Measurements from ENCODE around the gene COX20.

COX20 gene

DNA sequence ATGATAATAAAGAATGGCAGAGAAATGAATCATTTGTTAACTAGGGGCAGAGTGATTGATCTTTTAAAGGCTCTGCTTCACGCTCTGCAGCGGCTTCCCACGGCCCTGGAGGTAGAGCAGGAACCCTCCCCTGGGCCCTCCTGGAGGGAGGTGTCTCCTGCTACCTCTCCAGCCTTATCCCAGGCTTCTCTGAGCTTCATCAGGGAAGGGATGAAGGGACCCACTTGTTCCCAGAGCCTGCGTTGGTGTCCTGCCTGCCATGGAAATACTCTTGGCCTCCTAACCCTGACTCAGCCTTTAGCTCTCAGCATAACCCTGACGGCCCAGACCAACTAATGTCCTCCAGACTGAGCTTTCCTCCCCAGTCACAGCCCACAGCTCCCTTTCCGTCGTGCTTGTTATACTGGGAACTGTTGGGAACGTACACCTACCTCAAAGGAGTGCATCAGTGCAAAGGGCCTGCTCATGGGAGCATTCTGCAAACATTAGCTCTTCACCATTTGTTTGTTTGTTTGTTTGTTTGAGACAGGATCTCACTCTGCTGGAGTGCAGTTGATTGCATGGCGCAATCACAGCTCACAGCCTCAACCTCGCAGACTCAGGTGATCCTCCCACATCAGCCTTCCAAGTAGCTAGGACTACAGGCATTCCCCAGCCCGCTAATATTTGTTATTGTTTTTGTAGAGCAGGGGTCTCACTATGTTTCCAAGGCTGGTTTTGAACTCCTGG, 46.3 kb downstream of the COX20 start:
- DNase-seq, result no peak

DNA sequence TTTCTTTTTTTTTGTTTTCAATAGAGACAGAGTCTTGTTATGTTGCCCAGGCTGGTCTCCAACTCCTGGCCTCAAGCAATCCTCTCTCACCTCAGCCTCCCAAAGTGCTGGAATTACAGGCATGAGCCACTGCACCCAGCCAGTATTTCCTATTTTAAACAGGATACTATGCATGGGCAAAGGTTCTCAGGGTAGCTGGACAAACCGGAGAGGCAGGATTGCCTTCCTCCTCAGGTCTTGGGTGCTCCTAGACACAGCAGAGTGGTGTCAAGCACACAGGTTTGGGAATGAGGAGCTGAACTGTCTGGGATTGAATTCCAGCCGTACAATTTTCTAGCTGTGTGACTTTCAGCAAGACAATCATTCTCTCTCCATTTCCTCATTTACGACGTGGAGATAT, 51.8 kb downstream of the COX20 start:
- no peak for DNase-seq

DNA sequence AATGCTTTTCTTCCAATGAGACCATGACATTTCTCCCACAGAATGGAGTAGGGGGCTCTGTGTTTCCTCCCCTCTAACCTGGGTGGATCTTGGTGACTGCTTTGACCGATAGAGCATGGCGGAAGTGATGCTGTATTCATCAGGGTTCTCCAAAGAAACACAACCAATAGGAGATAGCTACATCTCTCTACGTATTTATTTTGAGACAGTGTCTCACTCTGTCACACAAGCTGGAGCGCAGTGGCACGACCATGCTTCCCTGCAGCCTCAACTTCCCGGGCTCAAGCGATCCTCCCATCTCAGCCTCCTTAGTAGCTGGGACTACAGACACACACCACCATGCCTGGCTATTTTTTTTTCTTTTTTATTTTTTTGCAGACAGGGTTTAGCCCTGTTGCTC, 58.4 kb downstream of the COX20 start:
- no peak for DNase-seq

All from T-helper 1 cell (primary cell).